ENCODE results near the gene CRK.

CRK gene

DNA sequence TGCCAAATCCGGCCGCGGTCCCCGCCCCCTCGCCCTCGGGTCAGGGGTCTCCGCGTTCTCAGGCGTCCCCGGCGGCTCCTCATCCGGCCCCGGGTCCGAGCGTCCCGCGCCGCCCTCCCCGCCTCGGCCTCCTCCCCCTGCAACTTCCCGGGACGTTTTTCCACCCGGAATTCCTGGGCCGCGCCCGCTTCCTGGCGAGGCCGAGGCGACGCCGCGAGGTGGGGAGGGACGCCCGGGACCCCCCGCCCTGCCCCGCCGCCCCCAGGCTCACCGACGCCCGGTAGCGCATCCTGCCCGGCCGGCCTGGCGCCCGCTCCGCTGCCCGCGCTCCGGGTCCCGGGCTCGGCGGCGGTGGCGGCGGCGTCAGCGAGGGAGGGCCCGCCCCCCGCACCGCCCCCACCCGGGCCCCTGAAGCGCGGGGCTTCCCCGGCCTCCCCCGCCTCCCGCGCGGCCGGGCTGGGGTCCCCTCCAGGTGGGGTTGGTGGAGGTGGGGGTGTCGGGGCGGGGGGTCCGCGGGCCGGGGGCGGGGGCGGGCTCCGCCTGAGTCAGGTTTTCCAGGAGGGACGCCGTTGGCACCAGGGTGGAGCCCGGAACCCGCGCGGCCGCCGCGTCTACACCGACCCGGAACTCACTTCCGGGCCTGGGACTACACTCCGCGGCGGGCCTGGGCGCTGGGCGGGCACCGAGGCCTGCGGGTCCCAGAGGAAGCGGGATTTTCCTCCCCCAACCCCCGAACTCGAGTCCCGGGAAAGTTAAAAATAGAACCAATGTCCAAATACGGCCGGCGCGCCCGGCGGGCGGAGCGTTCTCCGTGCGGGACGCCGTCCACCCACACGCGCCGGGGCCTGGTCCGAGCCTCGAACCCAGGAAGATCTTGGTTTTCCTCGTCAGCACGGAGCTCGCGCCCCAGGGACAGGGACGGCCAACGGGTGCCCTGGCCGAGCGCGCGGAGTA is 29.7 kb upstream of the CRK start:
- DNase-seq = peak; percentile 58

DNA sequence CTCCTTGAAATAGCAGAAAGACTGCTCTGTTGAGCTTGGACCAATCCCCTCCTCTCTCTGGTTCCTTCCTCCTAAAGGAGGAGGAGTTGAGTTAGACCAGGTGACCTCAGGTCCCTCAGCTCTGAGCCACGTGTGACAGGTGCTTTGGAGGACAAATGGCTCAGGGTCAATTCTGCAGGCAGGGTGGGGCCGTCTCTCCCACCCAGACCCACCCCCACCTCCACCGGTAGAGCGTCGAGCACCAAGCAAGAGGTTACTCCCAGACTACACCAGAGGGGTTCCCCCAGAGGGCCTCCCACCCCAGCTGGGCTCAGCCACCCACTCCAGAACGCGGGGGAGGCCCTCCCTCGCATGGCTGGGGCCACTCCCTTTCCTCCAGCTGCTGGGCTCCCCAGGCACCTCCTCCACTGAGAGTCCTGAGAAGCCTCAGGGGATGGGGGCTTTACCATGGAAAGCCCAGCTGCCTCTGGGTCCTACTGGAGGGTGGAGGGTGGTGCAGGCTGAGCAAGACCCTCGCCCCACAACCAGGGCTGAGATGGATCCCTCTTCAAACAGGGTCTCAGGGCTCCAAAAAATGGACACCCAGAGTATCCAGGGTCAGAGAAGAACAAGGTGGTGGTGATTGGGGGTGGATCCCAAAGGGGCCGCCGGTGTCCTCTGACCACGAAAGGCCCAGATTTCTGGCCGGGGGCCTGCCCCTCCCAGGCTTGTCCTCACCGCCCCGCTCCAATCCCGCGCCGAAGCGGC is 28.8 kb upstream of the CRK start:
- DNase-seq = no peak

DNA sequence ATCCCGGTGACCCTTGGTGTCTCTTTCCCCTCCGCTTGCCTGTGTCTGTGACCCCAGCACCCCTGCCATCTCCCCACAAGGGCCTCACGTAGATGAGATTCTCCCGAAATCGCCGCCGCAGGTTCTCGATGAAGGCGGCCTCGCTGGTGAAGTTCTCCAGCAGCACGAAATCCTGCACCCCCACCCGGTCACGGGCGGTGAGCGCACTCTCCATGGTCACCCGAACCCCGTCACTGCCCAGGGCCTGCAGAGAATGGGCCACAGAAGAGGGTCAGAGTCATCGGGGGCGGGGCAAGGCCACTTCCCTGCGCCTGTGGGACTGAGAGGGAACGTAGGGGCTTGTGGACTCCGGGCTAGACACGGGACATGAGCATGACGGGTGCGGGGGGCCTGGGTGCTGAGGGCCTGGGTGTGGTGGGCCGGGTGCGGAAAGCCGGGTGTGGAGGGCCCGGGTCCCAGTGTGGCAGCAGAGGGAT is 28.1 kb upstream of the CRK start:
- no peak for DNase-seq

DNA sequence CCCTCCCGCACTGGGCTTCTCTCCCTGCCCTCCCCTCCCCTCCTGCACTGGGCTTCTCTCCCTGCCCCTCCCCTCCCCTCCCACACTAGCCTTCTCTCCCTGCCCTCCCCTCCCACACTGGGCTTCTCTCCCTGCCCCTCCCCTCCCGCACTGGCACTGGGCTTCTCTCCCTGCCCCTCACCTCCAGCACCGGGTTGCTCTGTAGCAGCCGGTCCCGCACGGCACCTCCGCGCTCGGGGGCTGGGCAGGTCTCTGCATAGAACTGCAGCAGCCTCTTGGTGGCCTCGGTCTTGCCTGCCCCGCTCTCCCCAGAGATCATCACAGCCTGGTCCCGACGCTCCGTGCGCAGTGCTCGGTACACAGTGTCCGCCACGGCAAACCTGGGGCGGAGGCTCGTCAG is 26.6 kb upstream of the CRK start:
- DNase-seq = no peak

DNA sequence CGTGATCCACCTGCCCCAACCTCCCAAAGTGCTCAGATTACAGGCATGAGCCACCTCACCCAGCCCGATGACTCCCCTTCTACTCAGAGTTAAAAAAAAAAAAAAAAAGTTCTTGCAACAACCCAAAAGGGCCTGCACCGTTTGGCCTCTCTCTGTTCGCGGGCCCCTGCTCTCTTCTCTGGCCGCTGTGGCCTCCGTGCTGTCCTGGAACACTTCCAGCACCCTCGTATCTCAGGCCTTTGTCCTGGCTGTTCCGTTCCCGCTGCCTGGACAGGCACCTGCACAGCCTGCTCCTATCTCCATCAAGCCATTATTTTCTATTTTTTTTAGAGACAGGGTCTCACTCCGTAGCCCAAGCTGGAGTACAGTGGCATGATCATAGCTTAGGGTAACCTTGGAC is 25.7 kb upstream of the CRK start:
- DNase-seq = no peak

DNA sequence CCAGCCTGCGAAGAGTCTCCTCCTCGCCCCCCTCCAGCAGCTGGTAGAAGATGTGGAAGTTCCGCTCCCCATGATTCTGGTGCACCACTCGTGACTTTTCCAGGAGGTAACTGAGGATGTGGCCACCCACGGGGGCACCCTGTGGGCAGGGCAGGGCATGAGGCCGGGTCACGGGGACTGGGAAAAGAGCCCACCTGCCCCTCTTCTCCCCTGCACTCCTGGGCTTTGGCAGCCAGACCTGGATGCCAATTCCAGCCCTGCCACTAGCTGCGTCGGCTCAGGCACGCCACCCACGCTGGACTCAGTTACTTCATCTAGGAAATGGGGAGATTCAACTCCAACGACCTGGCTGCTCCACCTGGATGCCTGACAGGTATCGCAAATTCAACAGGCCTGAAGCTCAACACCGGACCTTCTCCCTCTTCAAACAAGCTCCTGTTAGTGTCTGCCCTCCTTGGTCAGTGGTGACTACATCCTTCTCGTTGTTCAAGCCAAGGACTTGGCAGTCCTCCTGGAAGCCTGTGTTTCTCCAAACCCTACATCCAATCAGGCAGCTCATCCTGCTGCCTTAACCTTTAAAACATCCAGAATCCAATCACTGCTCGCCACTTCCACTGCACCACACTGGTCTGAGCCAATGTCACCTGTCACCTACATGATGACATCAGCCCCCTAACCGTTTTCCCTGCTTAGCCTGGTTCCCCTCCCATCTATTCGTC is 24.9 kb upstream of the CRK start:
- DNase-seq = no peak

DNA sequence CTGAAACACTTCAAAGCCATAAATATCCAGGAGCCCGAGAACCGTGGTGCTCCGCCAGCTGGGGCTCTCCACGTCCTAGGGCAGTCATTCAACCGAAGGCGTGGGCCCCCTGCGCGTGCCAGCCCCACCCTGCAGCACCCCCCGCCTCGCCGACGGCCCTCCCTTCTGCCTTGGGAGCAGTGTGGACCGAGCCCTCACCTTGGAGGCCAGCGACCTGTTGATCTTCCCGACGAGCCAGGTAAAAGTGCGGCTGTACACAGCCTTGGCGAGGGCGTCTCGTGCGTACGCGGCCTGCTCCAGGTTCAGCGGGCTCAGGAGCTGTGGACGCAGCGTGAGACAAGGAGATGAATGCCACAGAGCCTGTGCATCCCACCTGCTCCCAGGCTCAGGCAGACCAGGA is 22.4 kb upstream of the CRK start:
- DNase-seq = no peak

DNA sequence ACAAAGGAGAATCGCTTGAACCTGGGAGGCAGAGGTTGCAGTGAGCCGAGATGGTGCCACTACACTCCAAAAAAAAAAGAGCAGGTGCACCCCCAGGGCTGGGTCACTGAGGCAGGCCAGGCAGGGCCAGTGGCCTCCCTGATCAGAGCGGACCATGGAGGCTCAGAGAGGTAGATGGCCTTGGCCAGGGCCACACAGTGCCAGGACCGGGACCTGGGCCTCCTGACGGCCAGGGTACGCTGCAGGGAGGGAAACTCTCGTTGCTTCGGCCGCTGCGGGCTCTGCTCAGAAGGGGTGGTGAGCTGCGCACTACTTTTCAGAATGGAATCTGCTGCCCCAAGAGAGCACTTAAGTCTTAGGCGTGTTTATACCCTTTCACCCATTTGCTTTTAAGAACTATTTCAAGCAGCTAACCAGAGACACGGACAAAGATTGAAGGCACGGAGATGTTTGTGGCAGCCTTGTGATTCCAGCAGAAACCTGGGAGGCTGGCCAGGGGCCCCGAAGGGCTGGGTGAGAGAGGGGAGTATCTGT is 19.4 kb upstream of the CRK start:
- DNase-seq = no peak

DNA sequence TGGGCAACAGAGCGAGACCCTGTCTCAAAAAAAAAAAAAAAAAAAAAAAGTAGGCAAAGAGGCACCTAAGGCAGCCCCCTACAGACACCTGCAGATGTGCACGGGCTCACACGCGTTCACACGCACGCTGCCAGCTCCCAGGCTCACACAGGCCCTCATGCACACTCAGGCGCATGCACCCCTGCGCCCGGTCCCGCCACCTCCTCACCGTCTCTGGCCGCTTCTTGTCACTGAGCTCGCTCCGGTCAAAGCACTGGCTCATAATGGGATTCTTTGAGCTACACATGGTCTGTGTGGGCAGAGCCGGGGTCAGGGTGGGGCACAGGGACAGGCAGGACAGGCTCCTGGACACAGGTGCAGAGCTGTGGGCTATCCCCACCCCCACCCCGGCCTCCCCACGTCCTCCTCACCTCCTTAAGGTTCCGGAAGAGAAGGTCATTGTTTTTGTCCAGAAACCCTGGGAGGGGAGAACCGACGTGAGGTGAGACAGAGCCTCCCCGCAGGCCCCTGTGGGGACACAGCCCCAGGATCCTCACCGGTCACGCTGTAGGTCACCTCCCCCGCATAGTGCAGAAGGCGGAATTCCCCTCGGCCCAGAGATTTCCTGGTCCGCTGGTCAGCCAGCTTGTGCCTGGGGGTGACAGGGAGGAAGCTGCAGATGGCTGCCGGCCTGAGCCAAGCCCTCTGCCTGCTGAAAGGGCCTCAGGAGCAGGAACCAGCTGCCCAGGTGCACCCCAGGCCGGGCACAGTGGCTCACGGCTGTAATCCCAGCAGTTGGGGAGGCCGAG is 18.6 kb upstream of the CRK start:
- no peak for DNase-seq

DNA sequence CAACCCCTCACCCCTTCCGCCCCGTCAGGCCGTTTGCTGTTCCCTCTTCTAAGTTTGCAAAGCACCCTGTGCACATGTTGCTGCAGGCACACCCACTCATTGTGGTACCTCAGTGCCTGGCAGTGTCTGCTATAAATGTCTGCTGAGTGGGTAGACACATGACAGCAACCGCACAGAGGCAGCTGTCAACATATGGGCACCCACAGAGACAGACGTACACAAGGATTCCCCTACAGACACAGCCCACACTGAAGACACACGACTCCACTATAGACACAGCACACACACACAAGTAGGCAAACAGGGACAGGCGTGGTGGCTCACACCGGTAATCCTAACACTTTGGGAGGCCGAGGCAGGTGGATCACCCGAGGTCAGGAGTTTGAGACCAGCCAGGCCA is 17.8 kb upstream of the CRK start:
- DNase-seq = no peak

DNA sequence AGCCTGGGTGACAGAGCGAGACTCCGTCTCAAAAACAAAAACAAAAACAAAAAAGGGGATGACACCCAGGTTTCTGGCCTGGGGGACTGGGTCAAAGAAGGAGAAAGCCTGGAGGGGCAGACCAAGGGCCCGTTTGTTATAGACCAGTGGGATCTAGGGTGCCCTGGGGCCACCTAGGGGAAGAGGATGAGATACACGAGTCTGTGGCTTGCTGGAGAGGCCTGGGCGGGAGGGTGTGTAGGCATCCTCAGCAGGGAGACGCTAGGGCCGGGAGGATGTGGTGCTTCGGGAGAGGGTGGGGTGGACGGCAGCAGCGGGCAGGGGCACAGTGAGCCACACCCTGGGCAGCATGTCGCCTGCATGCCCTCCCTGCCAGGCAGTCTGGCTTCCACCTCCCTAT is 17.1 kb upstream of the CRK start:
- DNase-seq = no peak

DNA sequence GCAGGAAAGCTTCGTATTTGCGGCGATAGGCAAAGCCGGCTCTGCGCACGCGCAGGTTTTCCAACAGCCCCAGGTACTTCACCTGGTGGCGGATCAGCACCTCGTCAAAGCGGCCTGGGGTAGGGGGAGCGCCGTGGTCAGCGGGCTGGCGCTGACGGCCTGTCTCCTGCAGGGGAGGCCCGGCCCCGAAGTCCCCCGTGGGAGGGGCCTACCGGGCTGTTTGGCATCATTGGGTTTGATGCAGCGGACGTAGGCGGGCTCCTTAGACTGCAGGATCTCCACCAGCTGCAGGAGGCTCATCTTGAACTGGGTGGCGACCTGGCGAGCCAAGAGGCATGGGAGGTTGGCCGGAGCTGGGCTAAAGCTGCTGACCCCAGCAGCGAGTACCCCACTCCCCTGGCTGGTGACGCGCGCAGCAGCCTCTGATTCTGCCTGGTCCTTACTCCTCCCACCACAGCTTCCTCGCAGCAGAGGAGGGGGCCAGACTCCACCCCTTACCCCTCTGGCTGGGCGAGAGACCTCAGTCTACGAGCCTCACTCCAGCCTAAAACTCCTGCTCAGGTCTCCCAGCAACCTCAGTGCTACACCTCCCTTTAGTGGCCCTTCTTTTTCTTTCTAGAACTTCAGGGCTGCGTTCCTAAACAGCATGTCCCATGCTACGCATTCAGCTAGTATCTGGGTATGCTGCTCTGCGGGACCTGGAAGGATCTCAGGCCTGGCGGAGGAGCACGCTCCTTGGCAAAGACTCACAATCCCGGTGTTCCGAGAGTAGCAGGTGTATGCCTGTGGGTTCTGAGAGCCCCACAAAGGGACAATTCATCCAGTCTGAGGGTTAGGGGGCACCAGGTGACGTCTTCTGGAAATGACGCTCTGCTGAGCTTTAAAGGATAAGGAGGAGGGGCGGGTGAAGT is 16.1 kb upstream of the CRK start:
- no peak for DNase-seq

DNA sequence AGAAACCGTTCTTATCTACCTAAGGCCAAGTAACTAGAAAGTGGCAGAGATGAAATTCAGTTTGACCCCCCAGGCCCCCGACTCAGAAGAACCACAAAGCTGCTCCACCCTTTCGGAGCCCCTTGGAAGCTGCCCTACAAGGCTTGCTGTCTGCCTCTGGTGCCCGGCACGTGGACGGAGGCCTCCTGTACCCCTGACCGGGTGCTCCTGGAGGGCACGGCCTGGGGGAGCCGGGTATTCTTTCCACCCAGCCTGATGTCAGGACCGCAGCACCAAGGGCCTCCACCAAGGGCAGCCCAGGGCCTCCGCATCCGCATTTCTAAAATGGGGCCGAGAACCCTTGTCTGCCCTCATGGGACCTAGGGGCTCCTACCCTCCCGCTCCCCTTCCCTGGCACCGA is 15.5 kb upstream of the CRK start:
- DNase-seq = no peak

DNA sequence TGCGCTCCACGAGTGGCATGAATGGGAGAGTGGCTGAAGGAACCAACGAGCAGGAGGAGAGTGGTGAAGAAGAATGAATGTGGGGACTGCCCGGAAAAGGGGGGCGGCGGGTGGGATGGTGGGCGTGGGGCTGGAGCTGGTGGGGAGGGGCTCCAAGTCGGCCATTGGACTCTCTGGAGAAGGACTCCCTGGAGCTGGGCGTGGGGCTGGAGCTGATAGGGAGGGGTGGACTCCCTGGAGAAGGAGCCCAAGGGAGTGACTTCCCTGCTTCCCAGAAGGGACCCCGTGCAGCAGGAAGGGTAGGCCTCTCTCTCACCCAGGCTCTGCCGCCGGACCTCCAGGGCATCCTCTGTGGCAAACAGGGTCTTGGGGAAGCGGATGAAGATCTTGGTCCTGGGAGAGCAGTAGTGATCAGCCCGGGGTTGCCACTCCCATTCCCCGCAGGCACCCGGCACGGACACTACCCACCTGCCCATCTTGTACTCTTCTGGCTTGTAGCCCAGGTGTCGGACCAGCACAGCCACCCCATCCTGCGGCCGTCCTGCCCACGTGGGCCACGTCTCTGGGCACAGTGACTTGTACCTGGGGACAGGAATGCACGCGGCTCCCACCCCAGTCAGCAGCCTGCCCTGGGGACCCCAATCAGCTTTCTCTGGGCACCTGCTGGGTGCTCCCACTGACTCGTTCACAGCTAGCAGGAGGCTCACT is 14.9 kb upstream of the CRK start:
- no peak for DNase-seq

DNA sequence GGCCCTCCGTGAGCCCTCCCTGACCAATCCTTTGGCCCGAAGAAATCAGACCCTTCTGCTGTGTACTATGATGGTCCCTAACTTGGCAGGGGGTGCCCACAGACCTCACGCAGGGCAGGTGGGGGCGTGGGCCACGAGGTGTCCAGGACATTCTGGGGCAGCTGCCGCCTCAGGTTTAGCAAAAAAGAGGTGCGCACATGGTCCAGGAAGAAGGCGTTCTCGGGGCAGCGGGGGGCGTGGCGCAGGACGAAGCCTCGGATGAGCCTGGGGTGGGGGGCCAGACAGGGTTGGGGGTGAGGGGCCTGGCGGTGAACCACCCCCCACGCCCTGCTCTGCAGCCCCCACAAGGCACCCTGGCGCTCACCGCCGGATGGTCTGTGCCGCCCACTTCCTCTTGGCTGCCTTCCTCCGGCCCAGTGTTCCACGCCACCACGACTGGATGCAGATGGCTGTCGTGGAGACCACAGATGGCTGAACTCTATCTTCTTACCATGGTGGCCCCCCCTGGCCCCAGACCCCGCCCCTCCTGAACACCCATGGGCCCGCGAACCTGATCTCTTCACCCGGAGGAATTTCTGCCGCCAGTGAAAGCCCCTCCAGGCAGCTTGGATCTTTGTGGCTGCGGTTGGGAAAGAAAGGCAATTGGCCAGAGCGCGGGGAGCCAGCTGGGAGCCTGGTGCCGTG is 14.2 kb upstream of the CRK start:
- DNase-seq = no peak

DNA sequence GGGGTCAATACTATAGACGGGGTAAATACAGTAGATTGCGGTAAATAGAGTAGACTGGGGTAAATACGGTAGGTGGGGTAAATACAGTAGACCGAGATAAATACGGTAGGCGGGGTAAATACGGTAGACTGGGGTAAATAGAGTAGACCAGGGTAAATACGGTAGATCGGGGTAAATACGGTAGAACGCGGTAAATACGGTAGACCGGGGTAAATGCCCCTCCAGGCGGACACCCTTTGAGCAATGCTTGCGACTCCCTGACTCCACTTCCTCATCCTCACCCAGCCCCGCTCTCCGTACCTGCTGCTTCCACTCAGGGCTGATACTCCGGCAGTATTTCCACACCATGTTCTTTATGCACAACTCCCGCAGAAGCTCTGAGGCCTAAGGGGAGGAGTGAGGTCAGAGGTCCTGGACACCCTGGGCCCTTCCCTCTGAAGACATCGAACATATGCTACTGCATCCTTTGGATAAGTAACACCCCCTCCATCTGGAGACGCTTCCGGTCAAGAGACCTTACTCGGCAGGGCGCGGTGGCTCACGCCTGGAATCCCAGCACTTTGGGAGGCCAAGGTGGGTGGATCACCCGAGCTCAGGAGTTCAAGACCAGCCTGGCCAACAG is 13.3 kb upstream of the CRK start:
- DNase-seq = no peak

DNA sequence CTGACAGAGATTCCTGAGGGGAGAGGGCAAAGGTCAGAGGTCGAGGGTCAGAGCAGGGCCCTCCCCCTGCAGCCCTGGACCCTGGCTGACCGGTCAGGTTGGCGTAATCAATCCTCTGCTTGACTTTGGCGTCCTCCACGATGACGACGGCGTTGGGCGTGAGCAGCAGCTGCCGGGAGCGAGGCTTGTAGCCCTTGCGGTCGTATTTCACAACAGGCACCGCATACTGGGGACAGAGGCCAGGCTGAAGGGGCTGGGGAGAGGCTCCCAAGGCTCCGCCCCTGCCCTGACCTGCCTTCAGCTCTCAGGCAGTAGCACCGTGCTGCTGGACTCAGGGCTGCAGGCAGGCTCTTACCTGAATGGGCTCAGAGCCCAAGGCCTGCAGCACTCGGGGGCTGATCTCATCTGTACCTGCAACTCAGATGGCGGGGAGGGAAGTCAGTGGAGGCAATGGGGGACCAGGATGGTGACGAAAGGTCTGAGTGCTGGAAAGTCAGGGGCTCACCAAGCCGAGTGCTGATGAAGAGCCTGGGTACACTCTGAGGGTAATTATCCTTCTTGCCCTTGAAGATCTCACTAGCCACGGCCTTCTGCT is 12.0 kb upstream of the CRK start:
- no peak for DNase-seq

DNA sequence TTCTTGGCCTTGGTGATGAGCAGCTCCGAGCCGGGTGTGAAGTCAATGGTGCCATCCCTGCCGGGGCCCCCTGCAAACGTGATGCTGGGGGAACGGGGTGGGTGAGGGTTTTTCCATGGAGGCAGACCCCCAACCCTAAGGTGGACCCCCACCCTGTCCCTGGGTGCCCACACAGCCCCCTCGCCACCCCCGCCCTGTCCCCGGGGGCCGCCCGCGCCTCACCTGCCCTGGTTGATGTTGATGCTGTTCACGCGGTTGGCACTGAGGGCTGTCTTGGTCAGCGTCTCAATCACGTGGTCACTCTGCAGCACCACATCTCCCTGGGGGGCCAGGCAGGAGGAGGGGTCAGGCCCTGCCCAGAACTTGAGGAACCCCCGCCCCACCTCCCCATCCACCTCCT is 11.2 kb upstream of the CRK start:
- DNase-seq = no peak

DNA sequence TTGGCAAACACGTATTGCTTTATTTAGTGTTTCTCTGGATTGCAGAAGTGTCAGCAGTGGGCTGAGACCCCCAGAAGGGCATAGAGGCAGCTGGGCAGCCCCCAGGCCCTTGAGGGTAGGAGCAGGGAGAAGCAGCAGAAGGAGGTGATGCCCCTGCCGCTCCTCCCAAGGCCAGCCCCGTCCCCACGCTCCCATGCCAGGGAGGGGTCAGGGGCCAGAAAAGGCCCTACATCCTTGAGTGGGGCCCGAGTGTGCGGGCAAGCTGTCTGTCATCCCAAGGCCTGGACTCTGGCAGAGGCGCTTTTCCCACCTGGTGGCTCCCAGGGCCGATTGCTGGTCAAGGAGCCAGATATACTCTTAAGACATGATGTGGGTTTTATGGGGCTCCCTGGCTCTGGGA is 8.2 kb upstream of the CRK start:
- DNase-seq = no peak
